Measurements from ENCODE around the gene GRIN2A.

Gene GRIN2A

DNA sequence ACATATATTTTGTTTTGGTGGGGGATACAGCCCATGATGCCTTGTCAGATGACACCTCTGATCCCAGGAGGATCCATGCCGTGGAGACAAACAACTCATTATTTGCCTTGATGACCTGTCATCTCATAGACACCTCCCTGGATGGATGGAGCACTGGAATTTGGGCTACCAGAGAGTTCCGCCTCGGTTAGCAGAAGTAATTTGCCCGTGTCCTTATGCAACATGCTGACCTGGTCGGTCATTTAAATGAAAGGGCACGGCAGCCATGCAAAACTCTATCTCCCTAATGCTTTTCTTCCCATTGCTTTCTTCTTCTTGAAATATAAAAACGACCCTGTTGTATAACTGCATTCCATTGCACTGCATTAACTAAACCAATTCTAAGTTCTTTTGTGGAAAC lies 145.3 kb downstream of the GRIN2A start:
- Mint-ChIP-seq H3K4me3 (no peak overlapping the region), H3K9me3 (peaks cover 2% of the 10 kb centered on the region), H3K27me3 (ENCODE audit: low read depth) (peaks cover 10% of the 10 kb centered on the region), H3K36me3 (ENCODE audit: low read depth) (no peaks in the 10 kb centered on the region), H3K4me1 (peaks cover 4% of the 10 kb centered on the region), H3K27ac (no peak overlapping the region)
- no peak for TF ChIP-seq CTCF (IDR thresholded peaks at IDR 0.05; ENCODE audit: unreplicated experiment in 3 of 3)

GRCh38 chr16:10033556-10033955 lies 148.7 kb downstream of the GRIN2A start:
- Mint-ChIP-seq H3K4me1 (no peaks in the 10 kb centered on the region), H3K27me3 (ENCODE audit: low read depth) (peaks cover 6% of the 10 kb centered on the region), H3K4me3 (no peak overlapping the region), H3K27ac (no peak overlapping the region), H3K36me3 (ENCODE audit: low read depth) (no peaks in the 10 kb centered on the region), H3K9me3 (no peaks in the 10 kb centered on the region)
- no peak for TF ChIP-seq CTCF (IDR thresholded peaks at IDR 0.05; ENCODE audit: unreplicated experiment in 3 of 3)

DNA sequence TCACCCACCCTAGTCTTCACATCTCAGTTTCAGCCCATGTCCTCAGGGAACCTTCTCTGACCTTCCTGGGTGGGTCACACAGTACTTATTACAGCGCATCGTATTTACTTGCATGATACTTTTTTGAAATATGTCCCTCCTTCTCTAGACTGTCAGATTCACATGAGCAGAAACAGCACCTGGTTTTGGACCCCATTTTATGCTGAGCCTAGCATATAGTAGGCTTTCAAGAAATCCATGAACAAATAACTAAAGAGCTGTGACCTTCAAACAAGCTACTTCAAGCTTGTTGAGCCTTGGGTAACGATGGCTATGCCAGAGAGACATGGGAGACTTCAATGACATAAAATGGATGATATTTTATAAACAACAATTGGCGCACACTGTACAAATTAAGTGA lies 150.3 kb downstream of the GRIN2A start:
- Mint-ChIP-seq H3K27me3 (ENCODE audit: low read depth) (peaks cover 15% of the 10 kb centered on the region), H3K36me3 (ENCODE audit: low read depth) (no peaks in the 10 kb centered on the region), H3K27ac (no peak overlapping the region), H3K9me3 (no peaks in the 10 kb centered on the region), H3K4me1 (no peaks in the 10 kb centered on the region), H3K4me3 (no peak overlapping the region)
- no peak for TF ChIP-seq CTCF (IDR thresholded peaks at IDR 0.05; ENCODE audit: unreplicated experiment in 3 of 3)

GRCh38 chr16:10031473-10031872 lies 150.8 kb downstream of the GRIN2A start:
- H3K9me3 Mint-ChIP-seq = no peaks in the 10 kb centered on the region

DNA sequence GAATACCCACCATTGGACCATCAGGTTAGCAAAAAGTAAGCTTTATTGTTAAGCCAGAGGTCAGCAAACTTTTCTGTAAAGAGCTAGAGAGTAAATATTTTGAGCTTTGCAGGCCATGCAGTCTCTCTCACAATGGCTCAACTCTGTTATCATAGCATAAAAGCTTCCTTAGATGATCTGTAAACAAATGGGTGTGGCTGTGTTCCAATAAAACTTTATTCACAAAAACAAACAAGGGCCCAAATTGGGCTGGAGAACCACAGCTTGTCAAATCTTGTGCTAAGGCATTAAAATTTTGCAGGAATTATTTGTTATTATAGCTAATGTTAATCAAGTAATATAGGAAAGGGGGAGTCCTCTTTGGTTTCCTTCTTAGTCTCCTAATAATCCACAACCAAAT lies 153.6 kb downstream of the GRIN2A start:
- Mint-ChIP-seq H3K27me3 (ENCODE audit: low read depth) (peaks cover 9% of the 10 kb centered on the region), H3K9me3 (no peaks in the 10 kb centered on the region), H3K4me3 (no peak overlapping the region), H3K36me3 (ENCODE audit: low read depth) (no peaks in the 10 kb centered on the region), H3K4me1 (no peaks in the 10 kb centered on the region), H3K27ac (no peak overlapping the region)
- TF ChIP-seq CTCF (IDR thresholded peaks at IDR 0.05; ENCODE audit: unreplicated experiment in 3 of 3) = no peak

More at GRCh38 chr16:10031473-10031872, 150.8 kb downstream of the GRIN2A start:
- no peak overlapping the region for H3K27ac Mint-ChIP-seq
- no peaks in the 10 kb centered on the region for H3K36me3 Mint-ChIP-seq (ENCODE audit: low read depth)
- no peaks in the 10 kb centered on the region for H3K4me1 Mint-ChIP-seq
- TF ChIP-seq CTCF (IDR thresholded peaks at IDR 0.05; ENCODE audit: unreplicated experiment in 3 of 3) = no peak
- no peak overlapping the region for H3K4me3 Mint-ChIP-seq
- H3K27me3 Mint-ChIP-seq (ENCODE audit: low read depth) = peaks cover 15% of the 10 kb centered on the region

DNA sequence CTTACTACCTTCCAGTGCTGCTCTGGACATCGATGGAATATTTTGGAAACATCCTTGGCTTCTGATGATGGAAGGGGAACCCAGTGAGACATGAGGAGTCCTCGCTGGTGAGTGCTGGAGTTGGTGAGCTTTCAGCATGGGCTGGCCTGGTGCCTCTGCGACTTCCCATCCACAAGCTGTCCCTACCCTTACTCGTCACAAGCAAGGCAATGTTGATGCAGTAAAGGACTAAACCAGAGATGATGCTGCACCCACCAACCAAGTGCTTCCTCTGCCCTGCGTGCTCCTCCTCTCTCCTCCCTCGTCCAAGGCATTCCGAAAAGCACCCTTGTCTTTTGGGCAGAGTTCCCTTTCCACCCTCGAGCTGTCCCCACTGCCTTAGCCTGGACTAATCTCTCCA lies 154.7 kb downstream of the GRIN2A start:
- no peaks in the 10 kb centered on the region for H3K36me3 Mint-ChIP-seq (ENCODE audit: low read depth)
- no peak overlapping the region for H3K4me3 Mint-ChIP-seq
- no peak for TF ChIP-seq CTCF (IDR thresholded peaks at IDR 0.05; ENCODE audit: unreplicated experiment in 3 of 3)
- H3K27me3 Mint-ChIP-seq (ENCODE audit: low read depth) = peaks cover 13% of the 10 kb centered on the region
- H3K4me1 Mint-ChIP-seq = no peaks in the 10 kb centered on the region
- no peak overlapping the region for H3K27ac Mint-ChIP-seq
- H3K9me3 Mint-ChIP-seq = no peaks in the 10 kb centered on the region

Measured in nephron (organoid).